Activated naive CD4-positive, alpha-beta T cell treated with anti-CD3 and anti-CD28 coated beads, Interleukin-2, amount 50 U/mL, for 16 hours (primary cell): ENCODE data around the gene GADD45A.
A peak's percentile ranks its signal among the peaks of the same experiment; 100 is the strongest.

Experiments
- DNase-seq: peaks from one replicate; pipeline ENCODE4 v3.0.0-alpha.2; 2020

The GADD45A gene

GRCh38 chr1:67690018-67690363 is 5.0 kb downstream of the GADD45A start:
- no peak for DNase-seq

GRCh38 chr1:67690411-67690810 is 5.4 kb downstream of the GADD45A start:
- no peak for DNase-seq

- no peak for DNase-seq
Measured at GRCh38 chr1:67691712-67692111, 6.7 kb downstream of the GADD45A start.

GRCh38 chr1:67695963-67696362 is 11.0 kb downstream of the GADD45A start:
- DNase-seq, result no peak

- no peak for DNase-seq
Measured at GRCh38 chr1:67696708-67697107, 11.7 kb downstream of the GADD45A start.

- no peak for DNase-seq
Measured at GRCh38 chr1:67700220-67700619, 15.2 kb downstream of the GADD45A start.

GRCh38 chr1:67700692-67701410 is 15.8 kb downstream of the GADD45A start:
- peak; percentile 14 for DNase-seq

GRCh38 chr1:67701876-67702275 is 16.9 kb downstream of the GADD45A start:
- no peak for DNase-seq

- no peak for DNase-seq
Measured at GRCh38 chr1:67704351-67704750, 19.4 kb downstream of the GADD45A start.

GRCh38 chr1:67705735-67706453 is 20.9 kb downstream of the GADD45A start:
- DNase-seq, result no peak

- DNase-seq, result no peak
Measured at GRCh38 chr1:67708606-67709005, 23.6 kb downstream of the GADD45A start.

- DNase-seq, result no peak
Measured at GRCh38 chr1:67710417-67710816, 25.4 kb downstream of the GADD45A start.

GRCh38 chr1:67711158-67711854 is 26.3 kb downstream of the GADD45A start:
- DNase-seq, result no peak

- no peak for DNase-seq
Measured at GRCh38 chr1:67711855-67712212, 26.8 kb downstream of the GADD45A start.

GRCh38 chr1:67713057-67713846 is 28.3 kb downstream of the GADD45A start:
- no peak for DNase-seq

GRCh38 chr1:67715819-67716218 is 30.8 kb downstream of the GADD45A start:
- no peak for DNase-seq

- DNase-seq, result no peak
Measured at GRCh38 chr1:67716800-67717199, 31.8 kb downstream of the GADD45A start.

GRCh38 chr1:67717876-67718275 is 32.9 kb downstream of the GADD45A start:
- DNase-seq, result no peak

GRCh38 chr1:67719329-67720196 is 34.6 kb downstream of the GADD45A start:
- DNase-seq, result no peak

- DNase-seq, result no peak
Measured at GRCh38 chr1:67721112-67721511, 36.1 kb downstream of the GADD45A start.

GRCh38 chr1:67721650-67722291 is 36.8 kb downstream of the GADD45A start:
- no peak for DNase-seq
